ENCODE data around the gene LIG3.
"Not testable (repeated sequence)": the region's sequence is repeated elsewhere in the genome, so short reads cannot be mapped to it uniquely, and the experiment has no call there.

The LIG3 gene

DNA sequence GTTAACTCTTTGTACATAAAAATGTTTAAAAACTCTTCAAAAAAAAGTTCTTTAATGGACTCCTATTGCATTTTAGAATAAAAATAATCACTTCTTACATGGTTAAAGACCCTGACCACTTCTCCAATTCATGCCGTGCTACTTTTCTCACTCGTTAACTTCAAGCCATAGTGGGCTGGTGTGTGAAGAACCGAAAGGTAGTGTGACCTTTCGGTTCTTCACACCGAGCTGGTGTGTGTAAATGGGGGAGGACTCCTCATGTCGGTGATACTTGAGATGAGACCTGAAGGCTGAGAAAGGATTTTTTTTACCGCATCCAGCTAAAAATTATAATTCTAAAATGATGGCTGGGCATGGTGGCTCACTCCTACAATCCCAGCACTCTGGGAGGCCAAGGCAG lies 61.1 kb downstream of the LIG3 start:
- DNase-seq (ENCODE audit: low read depth in 3 of 3) = no peak

DNA sequence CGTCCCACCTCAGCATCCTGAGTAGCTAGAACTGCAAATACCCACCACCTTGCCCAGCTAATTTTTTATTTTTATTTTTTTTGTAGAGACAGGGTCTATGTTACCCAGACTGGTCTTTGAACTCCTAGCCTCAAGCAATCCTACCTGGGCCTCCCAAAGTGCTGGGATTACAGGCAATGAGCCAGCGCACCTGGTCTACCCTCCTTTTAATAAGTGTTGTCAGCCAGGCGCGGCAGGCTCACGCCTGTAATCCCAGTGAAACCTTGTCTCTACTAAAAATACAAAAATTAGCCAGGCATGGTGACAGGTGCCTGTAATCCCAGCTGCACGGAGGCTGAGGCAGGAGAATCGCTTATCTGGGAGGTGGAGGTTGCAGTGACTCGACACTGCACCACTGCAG lies 63.9 kb downstream of the LIG3 start:
- no peak for DNase-seq (ENCODE audit: low read depth in 3 of 3)

- not testable (repeated sequence) for DNase-seq (ENCODE audit: low read depth in 3 of 3)
Measured at GRCh38 chr17:35045458-35045979, 65.2 kb downstream of the LIG3 start.

- DNase-seq (ENCODE audit: low read depth in 3 of 3) = no peak
Measured at GRCh38 chr17:35046245-35046644, 65.9 kb downstream of the LIG3 start.

DNA sequence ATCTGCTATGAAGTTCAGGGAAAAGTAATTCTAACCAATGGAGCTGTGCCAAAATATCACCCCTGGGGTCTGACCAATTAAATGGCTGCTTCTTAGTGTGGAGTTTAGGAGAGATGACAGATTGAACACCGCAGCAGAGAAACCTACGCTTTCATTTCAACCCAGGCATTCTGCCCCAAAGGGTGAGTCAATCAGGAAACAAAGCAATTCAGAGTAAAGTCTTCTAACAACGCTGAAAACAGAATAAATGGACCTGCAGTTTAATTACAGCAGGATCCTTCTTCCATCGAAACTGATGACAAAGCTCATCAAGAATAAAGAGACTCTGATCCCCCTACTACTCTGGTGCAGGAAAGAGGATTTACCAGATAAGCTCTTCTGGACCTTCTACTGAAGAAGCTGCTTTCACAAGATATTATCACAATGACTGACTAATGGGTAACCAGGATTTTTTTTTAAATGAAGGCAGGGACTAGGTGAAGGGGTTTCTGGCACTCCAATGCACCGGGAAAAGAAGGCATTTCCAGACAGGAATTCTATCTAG lies 66.5 kb downstream of the LIG3 start:
- DNase-seq (ENCODE audit: low read depth in 3 of 3) = peak in 2 of 3 experiments; percentile 32 to 48

- DNase-seq (ENCODE audit: low read depth in 3 of 3) = no peak
Measured at GRCh38 chr17:35048685-35049379, 68.5 kb downstream of the LIG3 start.

- no peak for DNase-seq (ENCODE audit: low read depth in 3 of 3)
Measured at GRCh38 chr17:35050170-35050569, 69.9 kb downstream of the LIG3 start.

- no peak for DNase-seq (ENCODE audit: low read depth in 3 of 3)
Measured at GRCh38 chr17:35051183-35051578, 70.9 kb downstream of the LIG3 start.

GRCh38 chr17:35051579-35052240 lies 71.4 kb downstream of the LIG3 start:
- DNase-seq (ENCODE audit: low read depth in 3 of 3) = no peak

- DNase-seq (ENCODE audit: low read depth in 3 of 3) = no peak
Measured at GRCh38 chr17:35052241-35052610, 71.9 kb downstream of the LIG3 start.

DNA sequence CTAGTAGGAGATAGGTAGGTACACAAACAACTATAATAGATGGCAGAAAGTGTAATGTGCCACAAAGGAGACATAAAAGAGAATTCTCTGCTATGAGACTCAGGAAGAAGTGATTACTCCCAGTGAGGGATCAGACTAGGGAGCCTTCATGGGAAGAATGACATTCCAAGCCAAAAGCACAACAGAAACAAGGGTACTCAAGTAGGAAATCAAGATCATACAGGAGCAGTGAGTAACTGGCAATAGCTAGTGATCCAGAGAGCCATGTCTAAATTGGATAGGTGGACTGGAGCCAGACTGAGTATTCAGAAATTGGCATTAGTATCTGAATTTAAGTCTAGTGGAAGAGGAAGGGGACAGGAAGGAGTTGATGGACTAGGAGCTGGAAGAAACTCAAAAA lies 72.5 kb downstream of the LIG3 start:
- no peak for DNase-seq (ENCODE audit: low read depth in 3 of 3)

DNA sequence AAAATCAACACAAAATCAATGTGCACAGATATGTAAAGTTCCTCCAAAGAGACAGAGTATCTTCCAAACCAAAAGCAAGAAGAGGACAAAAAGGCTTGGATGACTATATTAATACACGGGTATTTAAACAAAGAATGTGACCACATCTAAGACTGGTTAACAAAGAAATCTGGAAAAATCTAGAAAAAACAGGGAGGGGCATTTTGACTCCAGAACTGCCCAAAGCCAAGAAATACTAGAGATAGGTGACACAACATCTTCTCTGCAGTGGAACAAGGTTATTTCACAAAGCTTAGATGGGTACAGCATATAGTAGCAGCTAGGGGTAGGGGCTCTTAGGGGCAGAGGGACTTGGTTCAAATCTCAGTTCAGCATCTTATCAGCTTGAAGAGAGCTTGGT lies 72.9 kb downstream of the LIG3 start:
- no peak for DNase-seq (ENCODE audit: low read depth in 3 of 3)

DNA sequence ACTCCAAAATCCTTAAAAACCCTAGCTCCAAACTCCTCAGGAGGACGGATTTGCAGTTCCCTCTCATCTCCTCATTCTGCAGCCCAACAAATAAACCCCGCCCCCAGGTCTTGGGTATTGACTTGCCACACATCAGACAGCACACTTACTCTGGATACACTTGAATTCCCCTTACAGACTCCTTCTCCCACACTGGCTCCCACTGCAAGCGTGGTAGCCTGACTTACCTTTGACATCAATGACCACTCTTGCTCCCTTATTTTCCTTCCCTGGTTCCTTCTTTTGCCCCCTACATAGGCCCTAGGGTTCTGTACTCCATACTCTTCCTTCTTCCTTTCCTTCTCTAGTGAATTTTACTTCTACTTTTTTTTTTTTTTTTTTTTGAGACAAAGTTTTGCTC lies 75.7 kb downstream of the LIG3 start:
- no peak for DNase-seq (ENCODE audit: low read depth in 3 of 3)

DNA sequence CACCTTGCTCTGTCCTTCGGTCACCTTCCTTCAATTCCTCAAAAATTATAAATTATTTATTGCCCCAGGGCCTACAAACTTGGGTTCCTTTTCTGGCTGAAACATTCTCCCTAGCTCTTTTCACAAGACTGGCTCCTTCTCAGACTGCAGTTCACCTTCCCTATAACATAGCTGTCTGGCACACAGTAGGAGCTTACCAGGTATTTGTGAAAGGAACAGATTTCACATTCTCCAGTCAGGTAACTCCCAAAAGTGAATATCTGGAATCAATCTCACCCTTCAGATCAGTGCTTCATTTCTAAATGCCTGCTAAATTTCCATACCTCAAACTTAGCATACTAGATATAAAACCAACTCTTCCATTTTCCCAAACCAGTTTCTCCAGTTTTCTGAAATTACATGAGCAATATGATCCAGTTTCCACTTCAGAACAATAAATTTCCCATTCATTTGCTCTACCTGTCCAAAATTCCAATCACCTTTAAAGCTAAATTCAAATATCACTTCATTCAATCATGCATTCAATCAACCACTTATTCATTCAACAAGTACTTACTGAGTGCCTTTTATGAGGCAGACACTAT lies 77.1 kb downstream of the LIG3 start:
- no peak for DNase-seq (ENCODE audit: low read depth in 3 of 3)

Data from stimulated activated CD4-positive, alpha-beta T cell treated with anti-CD3 and anti-CD28 coated beads, TNF-alpha, amount 100 ng/mL, for 4 hours (primary cell).